HEK293 (cell line): ENCODE data around the gene PEX5L.

Source experiments
- CTCF ChIA-PET: fragments of 350-600 bp; formaldehyde crosslinking; extraction: SDS; loops from one replicate; lab custom pipeline; 2021; ENCODE audit warnings: antibody characterized with exemption; lab: Yijun Ruan, JAX
- POLR2A ChIA-PET: fragments of 300-600 bp; formaldehyde crosslinking; extraction: SDS; loops from one replicate; lab custom pipeline; 2020; ENCODE audit warnings: antibody characterized with exemption, inconsistent platforms; lab: Yijun Ruan, JAX
- H3K27ac ChIP-seq: fragments of 200-500 bp; sonication (Bioruptor generic); 2 replicates; pipeline ENCODE4 v1.5.1; 2014; ENCODE audit warnings: low read depth, low read length, control low read depth, inconsistent platforms; ENCODE audit errors: extremely low read depth
- H3K36me3 ChIP-seq, 2 experiments: fragments of 200-500 bp in 1 of 2; sonication (Bioruptor generic) in 1 of 2; 1 replicate in 1 of 2; 2 replicates in 1 of 2; pipeline ENCODE4 v1.5.1; 2014 to 2017; ENCODE audit warnings: inconsistent platforms in 2 of 2, low read length in 2 of 2; ENCODE audit not compliant: control insufficient read depth in 2 of 2, insufficient read depth in 1 of 2
- H3K4me1 ChIP-seq: fragments of 200-500 bp; sonication (Bioruptor generic); 2 replicates; pipeline ENCODE4 v1.5.1; 2014; ENCODE audit warnings: mild to moderate bottlenecking, low read length, inconsistent platforms; ENCODE audit not compliant: control insufficient read depth, insufficient read depth
- H3K4me3 ChIP-seq: 2 replicates; pipeline ENCODE4 v1.5.1; 2011; ENCODE audit warnings: low read depth, mild to moderate bottlenecking, control low read depth, low read length, moderate library complexity
- H3K9me3 ChIP-seq: fragments of 200-500 bp; sonication (Bioruptor generic); 2 replicates; pipeline ENCODE4 v1.5.1; 2014; ENCODE audit warnings: low read depth, low read length, inconsistent platforms; ENCODE audit not compliant: control insufficient read depth, insufficient read depth
- BCL11A ChIP-seq: fragments of 450-650 bp; formaldehyde crosslinking; IDR thresholded peaks from 2 replicates; pipeline ENCODE4 v1.5.1; 2016; ENCODE audit warnings: low read depth, missing biosample characterization, missing genetic modification characterization
- GLI2 ChIP-seq: fragments of 450-650 bp; formaldehyde crosslinking; IDR thresholded peaks from 2 replicates; pipeline ENCODE4; 2017; ENCODE audit warnings: missing biosample characterization, missing genetic modification characterization, low read depth, borderline replicate concordance
- IKZF3 ChIP-seq: fragments of 450-650 bp; IDR thresholded peaks from 2 replicates; pipeline ENCODE4 v1.5.0; 2018; ENCODE audit warnings: missing biosample characterization, mild to moderate bottlenecking, missing genetic modification characterization, moderate library complexity
- KLF8 ChIP-seq: fragments of 450-650 bp; formaldehyde crosslinking; IDR thresholded peaks from 2 replicates; pipeline ENCODE4 v1.5.1; 2016; ENCODE audit warnings: missing biosample characterization, missing genetic modification characterization
- PRDM1 ChIP-seq: fragments of 450-650 bp; formaldehyde crosslinking; IDR thresholded peaks from 2 replicates; pipeline ENCODE4; 2016; ENCODE audit warnings: missing biosample characterization, missing genetic modification characterization
- RBAK ChIP-seq: fragments of 450-650 bp; formaldehyde crosslinking; IDR thresholded peaks from 2 replicates; pipeline ENCODE4 v1.5.1; 2016; ENCODE audit warnings: missing biosample characterization, missing genetic modification characterization
- SETDB1 ChIP-seq: IDR thresholded peaks from one replicate; pipeline ENCODE4 v1.6.1; 2017; ENCODE audit warnings: mild to moderate bottlenecking, low read length, moderate library complexity, mixed read lengths; ENCODE audit not compliant: insufficient read length
- ZBTB1 ChIP-seq: fragments of 450-650 bp; formaldehyde crosslinking; IDR thresholded peaks from 2 replicates; pipeline ENCODE4 v1.5.1; 2016; ENCODE audit warnings: missing biosample characterization, missing genetic modification characterization
- ZBTB17 ChIP-seq: fragments of 450-650 bp; formaldehyde crosslinking; IDR thresholded peaks from 2 replicates; pipeline ENCODE4 v1.5.1; 2016; ENCODE audit warnings: missing biosample characterization, missing genetic modification characterization
- ZBTB20 ChIP-seq: fragments of 450-650 bp; formaldehyde crosslinking; IDR thresholded peaks from 2 replicates; pipeline ENCODE4 v1.5.1; 2016; ENCODE audit warnings: missing biosample characterization, missing genetic modification characterization
- ZBTB7A ChIP-seq: fragments of 450-650 bp; formaldehyde crosslinking; IDR thresholded peaks from 2 replicates; pipeline ENCODE4 v1.5.1; 2016; ENCODE audit warnings: low read depth, missing biosample characterization, missing genetic modification characterization
- ZFP41 ChIP-seq: fragments of 450-650 bp; formaldehyde crosslinking; IDR thresholded peaks from 2 replicates; pipeline ENCODE4 v1.5.1; 2016; ENCODE audit warnings: missing biosample characterization, missing genetic modification characterization, borderline replicate concordance
- ZNF114 ChIP-seq: fragments of 450-650 bp; formaldehyde crosslinking; IDR thresholded peaks from 2 replicates; pipeline ENCODE4 v1.5.0; 2017; ENCODE audit warnings: missing biosample characterization, missing genetic modification characterization
- ZNF133 ChIP-seq: fragments of 450-650 bp; formaldehyde crosslinking; IDR thresholded peaks from 2 replicates; pipeline ENCODE4 v1.5.1; 2016; ENCODE audit warnings: missing biosample characterization, missing genetic modification characterization
- ZNF138 ChIP-seq: fragments of 450-650 bp; formaldehyde crosslinking; IDR thresholded peaks from 2 replicates; pipeline ENCODE4 v1.5.1; 2016; ENCODE audit warnings: missing biosample characterization, missing genetic modification characterization, borderline replicate concordance
- ZNF140 ChIP-seq: fragments of 450-650 bp; formaldehyde crosslinking; IDR thresholded peaks from 2 replicates; pipeline ENCODE4 v1.5.1; 2016; ENCODE audit warnings: missing biosample characterization, missing genetic modification characterization
- ZNF211 ChIP-seq: fragments of 450-650 bp; formaldehyde crosslinking; IDR thresholded peaks from 2 replicates; pipeline ENCODE4 v1.5.1; 2016; ENCODE audit warnings: low read depth, missing biosample characterization, missing genetic modification characterization
- ZNF214 ChIP-seq: fragments of 450-650 bp; formaldehyde crosslinking; IDR thresholded peaks from 2 replicates; pipeline ENCODE4 v1.5.1; 2017; ENCODE audit warnings: missing biosample characterization, mild to moderate bottlenecking, missing genetic modification characterization, borderline replicate concordance
- ZNF23 ChIP-seq: fragments of 450-650 bp; formaldehyde crosslinking; IDR thresholded peaks from 2 replicates; pipeline ENCODE4 v1.5.1; 2016; ENCODE audit warnings: missing biosample characterization, missing genetic modification characterization, borderline replicate concordance
- ZNF274 ChIP-seq, 2 experiments: fragments of 200-500 bp in 1 of 2; fragments of 450-650 bp in 1 of 2; sonication (Bioruptor generic) in 1 of 2; formaldehyde crosslinking in 1 of 2; IDR thresholded peaks; 2 replicates each; pipeline versions ENCODE4 v1.5.1 to v1.6.1; 2014 to 2016; ENCODE audit warnings: borderline replicate concordance in 1 of 2, inconsistent platforms in 1 of 2, low read length in 1 of 2, missing biosample characterization in 1 of 2, missing genetic modification characterization in 1 of 2
- ZNF292 ChIP-seq: fragments of 450-650 bp; formaldehyde crosslinking; IDR thresholded peaks from 2 replicates; pipeline ENCODE4 v1.5.1; 2016; ENCODE audit warnings: low read depth, missing biosample characterization, missing genetic modification characterization, borderline replicate concordance
- ZNF324 ChIP-seq: fragments of 450-650 bp; formaldehyde crosslinking; IDR thresholded peaks from 2 replicates; pipeline ENCODE4 v1.5.1; 2016; ENCODE audit warnings: missing biosample characterization, missing genetic modification characterization
- ZNF350 ChIP-seq: fragments of 450-650 bp; formaldehyde crosslinking; IDR thresholded peaks from 2 replicates; pipeline ENCODE4 v1.5.0; 2017; ENCODE audit warnings: missing biosample characterization, mild to moderate bottlenecking, missing genetic modification characterization
- ZNF416 ChIP-seq: fragments of 450-650 bp; formaldehyde crosslinking; IDR thresholded peaks from 2 replicates; pipeline ENCODE4 v1.5.1; 2016; ENCODE audit warnings: missing biosample characterization, missing genetic modification characterization
- ZNF501 ChIP-seq: fragments of 450-650 bp; formaldehyde crosslinking; IDR thresholded peaks from 2 replicates; pipeline ENCODE4 v1.5.1; 2016; ENCODE audit warnings: missing biosample characterization, missing genetic modification characterization
- ZNF544 ChIP-seq: fragments of 450-650 bp; formaldehyde crosslinking; IDR thresholded peaks from 2 replicates; pipeline ENCODE4 v1.5.0; 2017; ENCODE audit warnings: missing biosample characterization, missing genetic modification characterization
- ZNF585B ChIP-seq: fragments of 450-650 bp; formaldehyde crosslinking; IDR thresholded peaks from 2 replicates; pipeline ENCODE4 v1.5.1; 2016; ENCODE audit warnings: missing biosample characterization, missing genetic modification characterization
- ZNF596 ChIP-seq: fragments of 450-650 bp; IDR thresholded peaks from 2 replicates; pipeline ENCODE4 v1.5.0; 2018; ENCODE audit warnings: missing biosample characterization, mild to moderate bottlenecking, missing genetic modification characterization, moderate library complexity
- ZNF610 ChIP-seq: fragments of 450-650 bp; formaldehyde crosslinking; IDR thresholded peaks from 2 replicates; pipeline ENCODE4 v1.5.1; 2016; ENCODE audit warnings: missing biosample characterization, missing genetic modification characterization, borderline replicate concordance
- ZNF670 ChIP-seq: fragments of 450-650 bp; formaldehyde crosslinking; IDR thresholded peaks from 2 replicates; pipeline ENCODE4 v1.5.1; 2016; ENCODE audit warnings: missing biosample characterization, missing genetic modification characterization, low read depth
- ZNF707 ChIP-seq: fragments of 450-650 bp; formaldehyde crosslinking; IDR thresholded peaks from 2 replicates; pipeline ENCODE4 v1.5.1; 2016; ENCODE audit warnings: missing biosample characterization, missing genetic modification characterization
- TF ChIP-seq, protein P1 (sequence below): fragments of 450-650 bp; IDR thresholded peaks from 2 replicates; pipeline ENCODE4 v1.5.1; 2018; ENCODE audit warnings: missing biosample characterization, missing genetic modification characterization
- TF ChIP-seq, protein P2 (sequence below): fragments of 450-650 bp; formaldehyde crosslinking; IDR thresholded peaks from 2 replicates; pipeline ENCODE4 v1.5.1; 2016; ENCODE audit warnings: missing biosample characterization, missing genetic modification characterization
- TF ChIP-seq, protein P3 (sequence below): fragments of 450-650 bp; formaldehyde crosslinking; IDR thresholded peaks from 2 replicates; pipeline ENCODE4 v1.5.1; 2017; ENCODE audit warnings: missing biosample characterization, missing genetic modification characterization

The PEX5L gene

DNA sequence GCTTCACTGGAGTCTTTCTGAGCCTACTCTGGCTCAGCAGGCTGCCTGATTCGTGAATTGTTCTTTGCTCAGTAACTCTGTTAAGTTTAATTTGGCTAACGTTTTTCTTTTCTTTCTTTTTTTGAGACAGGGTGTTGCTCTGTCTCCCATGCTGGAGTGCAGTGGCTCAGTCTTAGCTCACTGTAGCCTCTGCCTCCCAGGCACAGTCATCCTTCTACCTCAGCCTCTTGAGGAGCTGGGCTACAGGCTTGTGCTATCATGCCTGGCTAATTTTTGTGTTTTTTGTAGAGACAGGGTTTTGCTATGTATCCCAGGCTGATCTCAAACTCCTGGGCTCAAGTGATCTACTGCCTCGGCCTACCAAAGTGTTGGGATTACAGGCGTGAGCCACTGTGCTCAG lies 165.0 kb downstream of the PEX5L start:
- Histone ChIP-seq H3K4me3 (no peak overlapping the region), H3K36me3 (no peaks in the 10 kb centered on the region), H3K9me3 (no peaks in the 10 kb centered on the region), H3K4me1 (no peaks in the 10 kb centered on the region), H3K27ac (no peak overlapping the region)
- ChIA-PET CTCF (no interaction called here), POLR2A (no interaction called here)
- TF ChIP-seq ZNF707 (tag by site-specific recombination): no peak
- TF ChIP-seq RBAK (tag by site-specific recombination): no peak
- TF ChIP-seq, protein P1, sequence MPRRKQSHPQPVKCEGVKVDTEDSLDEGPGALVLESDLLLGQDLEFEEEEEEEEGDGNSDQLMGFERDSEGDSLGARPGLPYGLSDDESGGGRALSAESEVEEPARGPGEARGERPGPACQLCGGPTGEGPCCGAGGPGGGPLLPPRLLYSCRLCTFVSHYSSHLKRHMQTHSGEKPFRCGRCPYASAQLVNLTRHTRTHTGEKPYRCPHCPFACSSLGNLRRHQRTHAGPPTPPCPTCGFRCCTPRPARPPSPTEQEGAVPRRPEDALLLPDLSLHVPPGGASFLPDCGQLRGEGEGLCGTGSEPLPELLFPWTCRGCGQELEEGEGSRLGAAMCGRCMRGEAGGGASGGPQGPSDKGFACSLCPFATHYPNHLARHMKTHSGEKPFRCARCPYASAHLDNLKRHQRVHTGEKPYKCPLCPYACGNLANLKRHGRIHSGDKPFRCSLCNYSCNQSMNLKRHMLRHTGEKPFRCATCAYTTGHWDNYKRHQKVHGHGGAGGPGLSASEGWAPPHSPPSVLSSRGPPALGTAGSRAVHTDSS (tag by site-specific recombination): no peak
- no peak for TF ChIP-seq ZBTB7A (tag by site-specific recombination)
- TF ChIP-seq ZBTB1: no peak
- TF ChIP-seq ZBTB20 (tag by site-specific recombination): no peak
- TF ChIP-seq ZNF138: no peak
- no peak for TF ChIP-seq ZNF292 (tag by site-specific recombination)
- TF ChIP-seq, protein P2, sequence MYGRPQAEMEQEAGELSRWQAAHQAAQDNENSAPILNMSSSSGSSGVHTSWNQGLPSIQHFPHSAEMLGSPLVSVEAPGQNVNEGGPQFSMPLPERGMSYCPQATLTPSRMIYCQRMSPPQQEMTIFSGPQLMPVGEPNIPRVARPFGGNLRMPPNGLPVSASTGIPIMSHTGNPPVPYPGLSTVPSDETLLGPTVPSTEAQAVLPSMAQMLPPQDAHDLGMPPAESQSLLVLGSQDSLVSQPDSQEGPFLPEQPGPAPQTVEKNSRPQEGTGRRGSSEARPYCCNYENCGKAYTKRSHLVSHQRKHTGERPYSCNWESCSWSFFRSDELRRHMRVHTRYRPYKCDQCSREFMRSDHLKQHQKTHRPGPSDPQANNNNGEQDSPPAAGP (tag by site-specific recombination): no peak
- no peak for TF ChIP-seq IKZF3 (tag by site-specific recombination)
- TF ChIP-seq ZNF610 (tag by site-specific recombination): no peak
- TF ChIP-seq, all 188 proteins: peak for 0

DNA sequence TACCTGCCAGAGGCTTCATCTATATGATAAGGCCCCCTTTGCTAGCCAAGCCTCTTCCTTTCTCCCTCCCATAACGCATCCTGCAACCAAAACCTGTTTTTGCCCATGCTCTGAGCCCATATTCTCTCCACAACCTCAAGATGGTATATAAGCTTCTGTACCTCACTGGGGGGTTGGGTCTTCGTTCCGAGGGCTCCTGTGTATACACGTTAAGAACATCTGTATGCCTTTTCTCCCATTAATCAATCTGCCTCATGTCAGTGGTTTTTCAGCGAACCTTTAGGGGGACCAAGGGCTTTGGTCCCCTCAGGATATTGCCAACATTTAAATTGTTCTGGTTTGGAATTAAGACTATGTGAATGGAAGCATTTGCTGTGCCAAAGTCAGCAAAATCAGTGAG lies 168.0 kb downstream of the PEX5L start:
- Histone ChIP-seq H3K9me3 (no peaks in the 10 kb centered on the region), H3K27ac (no peak overlapping the region), H3K4me3 (no peak overlapping the region), H3K36me3 (no peaks in the 10 kb centered on the region), H3K4me1 (no peaks in the 10 kb centered on the region)
- POLR2A ChIA-PET: no interaction called here
- TF ChIP-seq ZBTB17 (tag by site-specific recombination) (no peak), ZNF596 (tag by site-specific recombination) (no peak), PRDM1 (tag by site-specific recombination) (no peak), ZNF544 (tag by site-specific recombination) (no peak), SETDB1 (no peak), ZNF670 (tag by site-specific recombination) (no peak), ZNF585B (no peak), ZFP41 (no peak), ZNF211 (no peak), KLF8 (no peak), ZNF501 (tag by site-specific recombination) (no peak), BCL11A (no peak), ZNF23 (no peak)
- CTCF ChIA-PET: no interaction called here

DNA sequence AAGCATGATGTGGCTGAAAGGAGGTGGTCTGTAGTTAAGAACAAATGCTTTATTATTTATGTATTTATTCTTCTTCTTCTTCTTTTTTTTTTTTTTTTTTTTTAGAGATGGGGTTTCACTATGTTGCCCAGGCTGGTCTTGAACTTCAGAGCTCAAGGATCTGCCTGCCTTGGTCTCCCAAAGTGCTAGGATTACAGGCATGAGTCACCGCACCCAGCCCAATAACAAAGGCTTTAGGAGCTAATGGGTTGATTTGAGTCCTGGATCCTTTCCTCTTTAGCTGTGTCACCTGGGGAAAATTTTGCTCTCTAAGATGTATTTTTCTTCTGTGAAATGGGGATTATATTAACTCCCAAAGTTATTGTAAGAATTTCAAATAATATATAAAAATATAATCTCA lies 168.8 kb downstream of the PEX5L start:
- no peak overlapping the region for H3K4me3 ChIP-seq
- no peaks in the 10 kb centered on the region for H3K9me3 ChIP-seq
- no peaks in the 10 kb centered on the region for H3K4me1 ChIP-seq
- no peak overlapping the region for H3K27ac ChIP-seq
- ChIA-PET CTCF (no interaction called here), POLR2A (no interaction called here)
- no peaks in the 10 kb centered on the region for H3K36me3 ChIP-seq
- TF ChIP-seq, protein P3, sequence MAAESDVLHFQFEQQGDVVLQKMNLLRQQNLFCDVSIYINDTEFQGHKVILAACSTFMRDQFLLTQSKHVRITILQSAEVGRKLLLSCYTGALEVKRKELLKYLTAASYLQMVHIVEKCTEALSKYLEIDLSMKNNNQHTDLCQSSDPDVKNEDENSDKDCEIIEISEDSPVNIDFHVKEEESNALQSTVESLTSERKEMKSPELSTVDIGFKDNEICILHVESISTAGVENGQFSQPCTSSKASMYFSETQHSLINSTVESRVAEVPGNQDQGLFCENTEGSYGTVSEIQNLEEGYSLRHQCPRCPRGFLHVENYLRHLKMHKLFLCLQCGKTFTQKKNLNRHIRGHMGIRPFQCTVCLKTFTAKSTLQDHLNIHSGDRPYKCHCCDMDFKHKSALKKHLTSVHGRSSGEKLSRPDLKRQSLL (tag by site-specific recombination): no peak
- TF ChIP-seq RBAK (tag by site-specific recombination) (no peak), GLI2 (no peak), ZNF214 (tag by site-specific recombination) (no peak), ZNF324 (tag by site-specific recombination) (no peak), ZNF416 (no peak), ZNF140 (tag by site-specific recombination) (no peak), ZNF133 (tag by site-specific recombination) (no peak), ZNF274 (IDR thresholded peaks at IDR 0.05; ENCODE audit: low read length) (no peak), ZNF274 (tag by site-specific recombination; IDR thresholded peaks at IDR 0.05; ENCODE audit: borderline replicate concordance) (no peak), ZNF114 (tag by site-specific recombination) (no peak), ZBTB7A (tag by site-specific recombination) (no peak), ZNF350 (tag by site-specific recombination) (no peak)
